ENCODE data around the gene UBE2S.

UBE2S gene

GRCh38 chr19:55453511-55454260, 46.1 kb upstream of the UBE2S start:
- TF ChIP-seq TAF1 (IDR thresholded peaks at IDR 0.05; ENCODE audit: low read depth) (no peak), ZBTB7A (IDR thresholded peaks at IDR 0.05; ENCODE audit: low read depth) (no peak), MAX (IDR thresholded peaks at IDR 0.05) (no peak), NFIC (IDR thresholded peaks at IDR 0.05) (no peak), RAD21 (IDR thresholded peaks at IDR 0.05; ENCODE audit: low read depth) (no peak), YY1 (IDR thresholded peaks at IDR 0.05; ENCODE audit: low read depth) (no peak), EGR1 (IDR thresholded peaks at IDR 0.05) (no peak), FOXM1 (IDR thresholded peaks at IDR 0.05; ENCODE audit: borderline replicate concordance, low read depth) (no peak), EP300 (IDR thresholded peaks at IDR 0.05; ENCODE audit: borderline replicate concordance) (no peak), REST (IDR thresholded peaks at IDR 0.05; ENCODE audit: low read depth) (no peak), TEAD4 (IDR thresholded peaks at IDR 0.05) (no peak), CEBPB (IDR thresholded peaks at IDR 0.05) (no peak), TCF12 (IDR thresholded peaks at IDR 0.05; ENCODE audit: low read depth) (no peak), USF1 (IDR thresholded peaks at IDR 0.05) (no peak), CREB1 (IDR thresholded peaks at IDR 0.05; ENCODE audit: low read depth) (no peak)

GRCh38 chr19:55452749-55453346, 45.3 kb upstream of the UBE2S start:
- no peak for TF ChIP-seq USF1 (IDR thresholded peaks at IDR 0.05)
- TF ChIP-seq EP300 (IDR thresholded peaks at IDR 0.05; ENCODE audit: borderline replicate concordance), result 0 out of 2 replicates have a peak, but pooled peaks have one; percentile 5
- no peak for TF ChIP-seq REST (IDR thresholded peaks at IDR 0.05; ENCODE audit: low read depth)
- peak; percentile 25 for TF ChIP-seq ZBTB7A (IDR thresholded peaks at IDR 0.05; ENCODE audit: low read depth)

GRCh38 chr19:55451965-55452748, 44.6 kb upstream of the UBE2S start:
- TF ChIP-seq YY1 (IDR thresholded peaks at IDR 0.05; ENCODE audit: low read depth) (no peak), EP300 (IDR thresholded peaks at IDR 0.05; ENCODE audit: borderline replicate concordance) (no peak), TCF12 (IDR thresholded peaks at IDR 0.05; ENCODE audit: low read depth) (peak; percentile 10; the same call in 1 of the 2 replicates), ZBTB7A (IDR thresholded peaks at IDR 0.05; ENCODE audit: low read depth) (peak; percentile 65)

- TF ChIP-seq ZBTB7A (IDR thresholded peaks at IDR 0.05; ENCODE audit: low read depth), result no peak
- TF ChIP-seq REST (IDR thresholded peaks at IDR 0.05; ENCODE audit: low read depth), result no peak
- no peak for TF ChIP-seq NFIC (IDR thresholded peaks at IDR 0.05)
- no peak for TF ChIP-seq FOXM1 (IDR thresholded peaks at IDR 0.05; ENCODE audit: borderline replicate concordance, low read depth)
- TF ChIP-seq MAX (IDR thresholded peaks at IDR 0.05), result no peak
- TF ChIP-seq EP300 (IDR thresholded peaks at IDR 0.05; ENCODE audit: borderline replicate concordance), result no peak
- TF ChIP-seq CEBPB (IDR thresholded peaks at IDR 0.05), result no peak
- no peak for TF ChIP-seq RAD21 (IDR thresholded peaks at IDR 0.05; ENCODE audit: low read depth)
- no peak for TF ChIP-seq TCF12 (IDR thresholded peaks at IDR 0.05; ENCODE audit: low read depth)
- TF ChIP-seq TAF1 (IDR thresholded peaks at IDR 0.05; ENCODE audit: low read depth), result no peak
- TF ChIP-seq EGR1 (IDR thresholded peaks at IDR 0.05), result no peak
- TF ChIP-seq USF1 (IDR thresholded peaks at IDR 0.05), result no peak
- TF ChIP-seq YY1 (IDR thresholded peaks at IDR 0.05; ENCODE audit: low read depth), result no peak
- no peak for TF ChIP-seq CREB1 (IDR thresholded peaks at IDR 0.05; ENCODE audit: low read depth)
- TF ChIP-seq TEAD4 (IDR thresholded peaks at IDR 0.05), result no peak
These were observed 43.8 kb upstream of the UBE2S start for GRCh38 chr19:55451163-55451964.

Data from Ishikawa (cell line).